ENCODE data around the gene TNIK. TPM values are rescaled to one million over a fixed set of nuclear protein-coding genes. Genes with fewer than 3 reads are reported as not detected.

The TNIK gene
- total and polyA plus RNA-seq, 2 of the 13 experiments (the other 11 are each of a cell fraction or from before 2014, with no cell fraction given) = 0.15 to 0.22 TPM

DNA sequence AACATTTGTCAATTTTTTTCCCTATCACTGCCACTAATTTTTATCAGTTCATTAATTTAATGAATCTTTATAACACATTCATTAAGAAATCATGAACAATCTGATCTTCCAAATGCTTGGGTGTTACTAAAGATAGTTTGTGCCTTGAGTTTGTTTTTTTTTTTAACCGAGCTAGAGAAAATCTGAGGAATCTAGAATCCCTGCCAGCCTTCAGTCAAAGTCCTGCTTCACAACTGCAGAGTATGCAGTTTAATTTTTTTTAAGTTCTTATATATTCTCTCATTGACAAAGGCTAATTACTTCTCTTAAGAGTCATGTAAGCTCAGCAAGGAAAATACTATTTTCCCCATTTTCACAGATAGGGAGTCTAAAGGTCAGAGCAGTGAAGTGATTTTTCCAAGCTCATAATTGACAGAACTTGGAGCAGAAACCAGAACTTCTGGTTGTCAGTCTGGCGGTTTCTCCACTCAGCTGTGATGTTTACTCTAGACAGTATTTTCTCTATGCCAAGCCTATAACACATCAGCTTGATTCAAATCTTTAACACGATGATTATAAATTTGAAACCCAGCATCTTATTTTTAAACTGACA is 55.7 kb downstream of the TNIK start:
- DNase-seq (ENCODE audit: low spot score) (no peak), FAIRE-seq (no peak), ATAC-seq (no peak)

More for the DNA sequence above, 55.7 kb downstream of the TNIK start:
- H3K79me2 ChIP-seq (ENCODE audit: insufficient read depth, low read length) = no peaks in the 10 kb centered on the region
- no peaks in the 10 kb centered on the region for H3K36me3 ChIP-seq (replicated peaks in 1 of 2; ENCODE audit: control insufficient read depth in 1 of 2, insufficient read depth in 2 of 2, low read length in 2 of 2)
- H3K27me3 ChIP-seq (ENCODE audit: control insufficient read depth in 1 of 2, insufficient read depth in 2 of 2, low read length in 2 of 2) = no peaks in the 10 kb centered on the region
- intact Hi-C loops (cut with micrococcal nuclease; ENCODE audit: unreplicated experiment) = no loop called here
- CTCF ChIA-PET (ENCODE audit: low intra/inter-chr PET ratio, low total read pairs) = no interaction called here
- POLR2A ChIA-PET = no interaction called here
- H3K27ac ChIP-seq (ENCODE audit: extremely low read length, insufficient read depth, low read length) = no peak overlapping the region
- H3K9me3 ChIP-seq (ENCODE audit: low read length) = no peaks in the 10 kb centered on the region
- H3K4me1 ChIP-seq (ENCODE audit: insufficient read depth, low read length) = no peaks in the 10 kb centered on the region
- TF ChIP-seq ZNF136 (CRISPR knock-in tag; IDR thresholded peaks at IDR 0.05; ENCODE audit: low read depth) (no peak), DMAP1 (CRISPR knock-in tag; IDR thresholded peaks at IDR 0.05) (no peak), TEAD2 (CRISPR knock-in tag; IDR thresholded peaks at IDR 0.05) (no peak), LBX2 (CRISPR knock-in tag; IDR thresholded peaks at IDR 0.05; ENCODE audit: borderline replicate concordance) (no peak), TMF1 (CRISPR knock-in tag; IDR thresholded peaks at IDR 0.05; ENCODE audit: low read depth) (no peak), AGO1 (IDR thresholded peaks at IDR 0.05; ENCODE audit: low read depth, low read length, poor library complexity, severe bottlenecking) (no peak), JUND (CRISPR knock-in tag; IDR thresholded peaks at IDR 0.05) (no peak), MXD4 (CRISPR knock-in tag; IDR thresholded peaks at IDR 0.05) (no peak), NFE2 (CRISPR knock-in tag; IDR thresholded peaks at IDR 0.05) (no peak), GPN1 (CRISPR knock-in tag; IDR thresholded peaks at IDR 0.05; ENCODE audit: borderline replicate concordance) (no peak), KDM3A (CRISPR knock-in tag; IDR thresholded peaks at IDR 0.05; ENCODE audit: low read depth) (no peak), AFF4 (CRISPR knock-in tag; IDR thresholded peaks at IDR 0.05) (no peak), CHD2 (IDR thresholded peaks at IDR 0.05; ENCODE audit: low read depth, low read length) (no peak), ZNF746 (CRISPR knock-in tag; IDR thresholded peaks at IDR 0.05) (no peak), NKX3-1 (CRISPR knock-in tag; IDR thresholded peaks at IDR 0.05) (no peak), ZFAT (CRISPR knock-in tag; conservative IDR thresholded peaks at IDR 0.05) (no peak)
- TF ChIP-seq, protein P1, sequence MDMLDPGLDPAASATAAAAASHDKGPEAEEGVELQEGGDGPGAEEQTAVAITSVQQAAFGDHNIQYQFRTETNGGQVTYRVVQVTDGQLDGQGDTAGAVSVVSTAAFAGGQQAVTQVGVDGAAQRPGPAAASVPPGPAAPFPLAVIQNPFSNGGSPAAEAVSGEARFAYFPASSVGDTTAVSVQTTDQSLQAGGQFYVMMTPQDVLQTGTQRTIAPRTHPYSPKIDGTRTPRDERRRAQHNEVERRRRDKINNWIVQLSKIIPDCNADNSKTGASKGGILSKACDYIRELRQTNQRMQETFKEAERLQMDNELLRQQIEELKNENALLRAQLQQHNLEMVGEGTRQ (IDR thresholded peaks at IDR 0.05; ENCODE audit: low read depth, low read length) = no peak
- TF ChIP-seq, protein P1 (CRISPR knock-in tag; IDR thresholded peaks at IDR 0.05; ENCODE audit: borderline replicate concordance) = no peak
- no TSS peak for BruUV-seq (replicated peaks)
- no peak overlapping the region for H3K9ac ChIP-seq (ENCODE audit: insufficient read depth, low read depth, low read length)
- H4K20me1 ChIP-seq (ENCODE audit: insufficient read depth, low read length) = no peaks in the 10 kb centered on the region
- H2AFZ ChIP-seq (ENCODE audit: low read length) = no peak overlapping the region
- 20% methylated on average over 3 of the region's 3 CpGs for WGBS (ENCODE audit: low lambda C conversion rate)
- no peak overlapping the region for H3K4me3 ChIP-seq (replicated peaks in 1 of 3; ENCODE audit: insufficient read depth in 1 of 3, low read depth in 2 of 3, low read length in 3 of 3)
- in situ Hi-C loops (cut with HindIII; ENCODE audit: extremely low pct_ligation_motif_present, low pct_unique_long_range_greater_than_20kb) = no loop called here
- H3K4me2 ChIP-seq (ENCODE audit: low read depth, low read length) = no peak overlapping the region

All from HepG2 (cell line).